PC-9 (cell line): ENCODE results near the gene HAL. TPM values are rescaled to one million over a fixed set of nuclear protein-coding genes. Genes with fewer than 3 reads are reported as not detected.

Experiments used
- BruUV-seq: library from RNA; stranded (reverse); fragments of 400-500 nt; replicated peaks from 2 replicates; lab custom pipeline; 2021; lab: Mats Ljungman, UMichigan
- CTCF ChIA-PET: fragments of 300-600 bp; sonication (Branson Sonifier 250); formaldehyde crosslinking; loops from one replicate; lab custom pipeline; 2022; ENCODE audit warnings: antibody characterized with exemption; lab: Charles Lee
- POLR2A ChIA-PET: fragments of 300-600 bp; sonication (Branson Sonifier 250); formaldehyde crosslinking; loops from one replicate; lab custom pipeline; 2022; ENCODE audit warnings: antibody characterized with exemption; ENCODE audit not compliant: unreplicated experiment; lab: Charles Lee
- DNase-seq, 2 experiments: peaks; one replicate each; pipeline versions ENCODE4 v3.0.0 to v3.0.0-alpha.2; 2015 to 2022; ENCODE audit warnings: mixed read lengths in 1 of 2
- H2AFZ ChIP-seq: fragments of 200-600 bp; sonication (generic); 2 replicates; pipeline ENCODE4 v1.8.1; 2017; ENCODE audit warnings: antibody characterized with exemption
- H3F3A ChIP-seq: fragments of 200-600 bp; sonication (generic); 2 replicates; pipeline ENCODE4 v1.8.1; 2017; ENCODE audit warnings: antibody characterized with exemption, mild to moderate bottlenecking, low read depth; ENCODE audit not compliant: insufficient read depth
- H3K27ac ChIP-seq: fragments of 200-600 bp; sonication (generic); 2 replicates; pipeline ENCODE4 v1.6.1; 2016; ENCODE audit warnings: mixed run types
- H3K27me3 ChIP-seq: fragments of 200-600 bp; sonication (generic); 2 replicates; pipeline ENCODE4 v1.6.1; 2016; ENCODE audit warnings: low read depth, mixed run types; ENCODE audit not compliant: insufficient read depth
- H3K36me3 ChIP-seq: fragments of 200-600 bp; sonication (generic); 2 replicates; pipeline ENCODE4 v1.6.1; 2016; ENCODE audit warnings: low read depth, mixed run types
- H3K4me1 ChIP-seq: fragments of 200-600 bp; sonication (generic); replicated peaks from 2 replicates; pipeline ENCODE4 v1.6.1; 2016; ENCODE audit warnings: mixed run types; ENCODE audit not compliant: insufficient read depth
- H3K4me2 ChIP-seq: fragments of 200-600 bp; sonication (generic); 2 replicates; pipeline ENCODE4 v1.6.1; 2017; ENCODE audit warnings: mixed run types
- H3K4me3 ChIP-seq: fragments of 200-600 bp; sonication (generic); 2 replicates; pipeline ENCODE4 v1.6.1; 2016; ENCODE audit warnings: mixed run types
- H3K79me2 ChIP-seq: fragments of 200-600 bp; sonication (generic); 2 replicates; pipeline ENCODE4 v1.6.1; 2017; ENCODE audit warnings: low read depth, mixed run types
- H3K9me2 ChIP-seq: fragments of 200-600 bp; sonication (generic); 2 replicates; pipeline ENCODE4 v1.8.1; 2017; ENCODE audit warnings: mild to moderate bottlenecking; ENCODE audit not compliant: insufficient read depth
- H3K9me3 ChIP-seq: fragments of 200-600 bp; sonication (generic); 2 replicates; pipeline ENCODE4 v1.8.1; 2016; ENCODE audit warnings: low read depth; ENCODE audit not compliant: insufficient read depth
- H4K20me1 ChIP-seq: fragments of 200-600 bp; sonication (generic); 2 replicates; pipeline ENCODE4 v1.8.1; 2017; ENCODE audit not compliant: insufficient read depth
- CTCF ChIP-seq: fragments of 200-600 bp; sonication (generic); conservative IDR thresholded peaks from 2 replicates; pipeline ENCODE4 v1.6.1; 2017; ENCODE audit warnings: mixed run types, antibody characterized with exemption, mild to moderate bottlenecking, moderate library complexity
- EZH2 ChIP-seq: fragments of 200-600 bp; sonication (generic); IDR thresholded peaks from 2 replicates; pipeline ENCODE4 v1.8.0; 2017; ENCODE audit warnings: antibody characterized with exemption, low read depth
- intact Hi-C: fragments of 100-400 bp; cut with micrococcal nuclease; formaldehyde crosslinking; loops from one replicate; pipeline ENCODE4 v1.10.0; 2022; ENCODE audit not compliant: unreplicated experiment
- total RNA-seq: library from RNA; stranded (reverse); gene quantifications from 2 replicates; pipeline ENCODE4 v1.2.3, GENCODE V29; 2021

Gene HAL
- total RNA-seq, 1 experiment from 2014 or later, result 1.3 TPM

GRCh38 chr12:95942101-95942523, 54.0 kb downstream of the HAL start:
- peak overlapping the region; percentile 85 for H3K4me3 ChIP-seq
- H3K79me2 ChIP-seq, result 0 out of 2 replicates have a peak, but pooled peaks cover 3% of the 10 kb centered on the region
- peak overlapping the region; percentile 52 for H3K27ac ChIP-seq
- no peaks in the 10 kb centered on the region for H3K9me2 ChIP-seq
- CTCF ChIA-PET, result interaction anchor here (0.6 to 0.9 kb wide), 2 partner anchors 115 to 376 kb away, joined by 3 read pairs; no protein-coding TSS in a partner anchor
- peak overlapping the region; percentile 83 for H2AFZ ChIP-seq
- no peak for DNase-seq
- no peaks in the 10 kb centered on the region for H4K20me1 ChIP-seq
- POLR2A ChIA-PET, result interaction anchor here (0.7 kb wide), 1 partner anchor 9 kb away, joined by 3 read pairs; no protein-coding TSS in a partner anchor
- H3K36me3 ChIP-seq, result no peaks in the 10 kb centered on the region
- peaks cover 5% of the 10 kb centered on the region; the same call in 1 of the 2 replicates for H3K4me1 ChIP-seq
- TF ChIP-seq CTCF, result no peak
- no peak for TF ChIP-seq EZH2
- intact Hi-C loops, result no loop called here
- TSS peak; percentile 92 for BruUV-seq
- H3K27me3 ChIP-seq, result no peaks in the 10 kb centered on the region
- H3K4me2 ChIP-seq, result peak overlapping the region; percentile 78
- no peaks in the 10 kb centered on the region for H3F3A ChIP-seq
- H3K9me3 ChIP-seq, result no peaks in the 10 kb centered on the region

- POLR2A ChIA-PET, result no interaction called here
- CTCF ChIA-PET, result interaction anchor here (0.5 kb wide), 1 partner anchor 58 kb away, joined by 4 read pairs; no protein-coding TSS in a partner anchor
- H3K4me2 ChIP-seq, result no peak overlapping the region
Observed at GRCh38 chr12:95940514-95940913, 55.6 kb downstream of the HAL start.

More at GRCh38 chr12:95940514-95940913, 55.6 kb downstream of the HAL start:
- no peaks in the 10 kb centered on the region for H4K20me1 ChIP-seq
- H3K4me3 ChIP-seq, result no peak overlapping the region
- no peaks in the 10 kb centered on the region for H3K9me3 ChIP-seq
- intact Hi-C loops, result no loop called here
- no peaks in the 10 kb centered on the region for H3K27me3 ChIP-seq
- H3K79me2 ChIP-seq, result 0 out of 2 replicates have a peak, but pooled peaks cover 3% of the 10 kb centered on the region
- no TSS peak for BruUV-seq
- TF ChIP-seq CTCF (no peak), EZH2 (no peak)
- no peak overlapping the region for H3K27ac ChIP-seq
- H3K36me3 ChIP-seq, result no peaks in the 10 kb centered on the region
- no peaks in the 10 kb centered on the region for H3F3A ChIP-seq
- DNase-seq, result no peak
- H3K9me2 ChIP-seq, result no peaks in the 10 kb centered on the region
- no peak overlapping the region for H2AFZ ChIP-seq
- peaks cover 5% of the 10 kb centered on the region; the same call in 1 of the 2 replicates for H3K4me1 ChIP-seq

Other genes starting within 250 kb of the HAL start
- 41.5 and 46.0 TPM in 2 replicates for gene NTN4, start 205.6 kb downstream of the HAL start, total RNA-seq
- gene SNRPF, start 137.4 kb downstream of the HAL start, total RNA-seq, result 31.1 and 50.3 TPM in 2 replicates
- gene CCDC38, start 53.7 kb downstream of the HAL start, total RNA-seq, result 0.25 and 0.35 TPM in 2 replicates
- 2.9 TPM in 2 replicates for gene AMDHD1, start 53.0 kb downstream of the HAL start, total RNA-seq
- gene LTA4H, start 39.2 kb upstream of the HAL start, total RNA-seq, result 115 and 118 TPM in 2 replicates
- gene ELK3, start 198.0 kb upstream of the HAL start, total RNA-seq, result 48.0 and 52.3 TPM in 2 replicates